SKM-1 treated with dmso at 0.1 percent for 144 hours (cell line): Measurements from ENCODE around the gene CACNB2.

Experiments used
- DNase-seq: peaks from one replicate; lab custom pipeline; 2025; ENCODE audit not compliant: unreplicated experiment; lab: John Stamatoyannopoulos, UW

CACNB2 gene

DNA sequence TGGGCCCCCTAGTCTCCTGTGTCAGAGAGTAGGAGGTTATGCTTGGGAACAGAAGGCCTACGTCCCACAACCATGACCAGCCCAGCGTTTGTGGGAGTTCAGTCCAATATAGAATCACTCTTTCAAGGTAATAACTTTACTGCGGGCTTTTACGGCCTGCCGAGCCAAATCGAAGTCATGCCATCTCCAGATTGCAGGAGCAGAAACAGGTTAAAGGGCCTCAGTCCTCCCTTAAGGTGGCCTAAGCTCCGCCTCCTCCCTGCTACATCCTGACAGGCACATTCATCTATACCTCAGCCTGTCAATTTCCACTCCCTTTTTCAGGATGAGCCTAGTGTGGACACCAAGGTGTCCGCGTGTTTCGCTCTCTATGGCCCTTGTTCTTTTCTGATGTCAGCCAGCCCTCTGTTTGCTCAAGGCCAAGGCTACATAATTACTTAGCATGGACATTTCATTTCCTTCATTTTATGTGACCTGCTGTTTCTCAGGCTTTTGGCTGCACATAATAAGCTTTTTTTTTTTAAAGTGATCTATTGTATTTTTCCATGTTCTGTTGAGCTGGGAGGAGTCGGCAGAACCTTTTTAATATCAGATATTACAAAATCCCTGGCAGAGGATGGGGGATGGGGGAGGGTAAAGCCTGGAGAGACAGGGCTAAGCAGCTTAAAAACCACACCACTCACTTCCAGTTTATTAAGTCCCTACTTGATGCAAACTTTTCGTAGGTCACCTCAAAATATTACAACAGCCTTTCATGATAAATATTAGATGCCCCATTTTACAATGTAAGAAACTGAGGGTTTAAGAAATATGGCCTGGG, 84.6 kb downstream of the CACNB2 start:
- DNase-seq = no peak

DNA sequence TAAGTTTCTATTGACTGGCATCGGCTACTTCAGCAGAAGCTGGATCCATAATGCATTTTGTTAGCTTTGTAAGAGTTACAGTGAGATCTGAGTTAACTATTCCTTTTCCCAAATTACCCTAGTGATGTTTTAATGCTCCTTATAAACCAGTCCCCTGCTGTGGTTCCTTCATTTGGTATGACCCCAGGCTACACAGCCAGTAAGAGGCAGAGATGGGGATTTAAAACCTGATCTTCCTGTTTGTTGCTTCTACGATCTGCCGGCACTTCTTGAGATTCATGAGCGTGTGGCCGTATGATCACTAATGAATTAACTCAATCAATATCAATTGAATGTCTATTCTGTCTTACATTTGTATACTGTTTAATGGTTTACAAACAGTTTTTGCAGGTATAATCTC, 86.1 kb downstream of the CACNB2 start:
- no peak for DNase-seq

GRCh38 chr10:18229826-18230225, 89.6 kb downstream of the CACNB2 start:
- no peak for DNase-seq

DNA sequence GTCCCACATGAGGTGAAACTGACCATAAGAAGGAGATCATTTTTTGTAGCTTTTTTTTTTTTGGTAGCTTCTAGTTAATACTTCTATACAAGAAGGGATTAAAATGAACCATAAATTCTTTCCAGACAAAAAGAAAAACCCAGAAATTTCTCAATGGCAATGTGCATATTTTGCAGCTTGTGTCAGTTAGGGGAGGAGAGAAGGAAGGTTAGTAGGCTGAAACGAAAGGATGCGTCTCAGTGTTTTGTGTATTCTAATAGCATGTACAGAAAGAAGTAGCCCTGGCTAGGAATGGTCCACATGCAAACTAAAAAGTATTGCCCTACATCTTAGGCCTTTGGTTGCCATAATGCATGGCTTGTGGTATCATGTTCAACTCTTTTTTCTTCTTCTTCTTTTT, 90.6 kb downstream of the CACNB2 start:
- DNase-seq = no peak

DNA sequence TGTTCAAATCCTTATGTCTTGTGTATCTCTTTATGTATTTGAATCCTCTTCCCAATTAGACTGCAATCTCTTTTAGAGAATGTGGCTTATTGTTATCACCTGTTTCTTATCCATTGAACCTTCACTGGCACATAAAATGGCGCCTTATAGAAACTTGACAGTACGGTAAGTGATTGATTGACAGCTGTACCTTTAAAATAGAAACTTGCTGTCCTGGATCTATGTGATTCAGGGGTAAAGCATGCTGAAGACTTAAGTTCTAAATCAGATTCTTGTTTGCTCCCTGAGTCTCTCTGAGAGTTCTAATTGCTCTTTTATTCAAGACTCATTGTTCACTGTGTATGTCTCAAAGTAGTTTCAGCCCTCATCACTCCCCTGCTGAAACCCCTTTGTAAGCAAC, 91.3 kb downstream of the CACNB2 start:
- DNase-seq = no peak

DNA sequence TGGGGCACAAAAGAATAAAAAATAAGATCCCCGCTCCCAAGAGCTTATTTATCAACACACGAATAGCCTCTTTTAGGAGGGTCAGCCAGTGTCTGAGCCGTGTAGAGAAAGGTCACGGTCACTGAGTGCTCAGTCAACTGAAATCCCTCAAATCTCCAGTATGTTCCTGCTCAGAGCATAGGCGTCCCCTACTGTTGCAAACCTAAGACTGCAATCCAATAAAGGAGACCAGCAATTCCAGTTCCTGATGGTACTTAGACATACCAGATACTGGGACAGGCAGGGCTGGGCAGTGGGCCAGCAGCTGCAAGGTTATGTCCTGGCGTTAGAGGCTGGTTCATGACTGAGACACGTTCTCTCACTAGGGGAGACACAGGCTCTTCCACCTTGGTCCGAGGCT, 93.6 kb downstream of the CACNB2 start:
- DNase-seq = peak; percentile 4

DNA sequence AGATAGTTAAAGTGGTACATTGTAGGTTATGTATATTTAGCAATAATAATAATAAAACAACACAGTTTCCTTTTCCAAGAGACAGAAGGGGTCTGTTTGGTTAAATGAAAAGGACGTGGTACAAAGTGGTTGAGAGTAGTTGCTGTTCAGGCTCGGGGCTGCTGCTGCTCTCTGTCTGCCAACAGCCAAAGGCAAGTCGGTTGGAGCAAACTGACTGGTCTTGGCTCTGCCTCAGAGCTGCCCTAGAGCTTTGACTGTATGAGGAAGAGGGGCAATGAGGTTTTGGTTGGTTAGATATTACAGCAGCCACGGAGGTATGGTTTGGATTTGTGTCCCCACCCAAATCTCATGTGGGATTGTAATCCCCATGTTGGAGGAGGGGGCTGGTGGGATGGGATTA, 95.3 kb downstream of the CACNB2 start:
- DNase-seq = no peak

DNA sequence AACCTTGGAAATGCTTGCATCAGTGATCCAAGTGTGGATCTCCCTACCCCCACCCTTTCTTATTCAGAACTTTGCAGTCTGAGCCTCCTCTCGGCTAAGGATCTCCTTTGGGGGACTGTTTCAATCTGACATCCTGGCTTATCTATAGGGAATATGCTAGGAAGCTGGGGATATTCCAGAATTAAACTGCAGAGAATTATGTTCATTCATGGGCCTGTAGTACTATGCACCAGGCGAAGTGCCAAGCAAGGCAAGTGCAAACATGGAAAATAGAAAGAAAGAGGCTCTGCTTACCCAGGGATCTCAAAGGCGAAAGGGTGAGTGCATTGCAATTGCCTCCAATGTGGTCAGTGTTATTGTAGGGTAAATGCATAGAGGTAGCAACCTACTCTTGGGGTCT, 96.5 kb downstream of the CACNB2 start:
- no peak for DNase-seq

DNA sequence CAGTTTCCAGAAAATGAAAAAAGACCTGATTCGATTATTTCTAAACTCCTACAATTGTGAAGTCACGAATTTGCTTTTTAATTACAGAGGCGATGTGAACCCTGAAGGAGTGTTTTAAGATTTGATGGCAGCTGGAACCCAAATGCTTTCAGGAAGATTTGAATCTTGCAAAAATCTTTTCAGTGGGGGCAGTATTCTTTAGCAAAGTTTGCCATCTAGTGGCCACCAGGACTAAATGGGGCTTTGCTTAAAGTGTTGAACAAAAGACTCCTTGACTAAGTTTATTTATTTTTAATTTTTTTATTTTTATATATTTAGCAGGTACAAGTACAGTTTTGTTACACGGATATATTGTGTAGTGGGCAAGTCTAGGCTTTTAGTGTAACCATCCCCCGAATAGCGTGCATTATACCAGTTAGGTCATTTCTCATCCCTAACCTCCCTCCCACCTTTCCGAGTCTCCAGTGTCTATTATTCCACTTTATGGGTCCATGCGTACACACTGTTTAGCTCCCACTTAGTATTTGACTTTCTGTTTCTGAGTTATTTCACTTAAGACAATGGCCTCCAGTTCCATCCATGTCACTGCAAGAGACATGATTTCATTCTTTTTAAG, 98.8 kb downstream of the CACNB2 start:
- DNase-seq = peak; percentile 1

- DNase-seq = peak; percentile 22
Measured at GRCh38 chr10:18240185-18240882, 100.1 kb downstream of the CACNB2 start.

- DNase-seq = no peak
Measured at GRCh38 chr10:18246967-18247366, 106.7 kb downstream of the CACNB2 start.

DNA sequence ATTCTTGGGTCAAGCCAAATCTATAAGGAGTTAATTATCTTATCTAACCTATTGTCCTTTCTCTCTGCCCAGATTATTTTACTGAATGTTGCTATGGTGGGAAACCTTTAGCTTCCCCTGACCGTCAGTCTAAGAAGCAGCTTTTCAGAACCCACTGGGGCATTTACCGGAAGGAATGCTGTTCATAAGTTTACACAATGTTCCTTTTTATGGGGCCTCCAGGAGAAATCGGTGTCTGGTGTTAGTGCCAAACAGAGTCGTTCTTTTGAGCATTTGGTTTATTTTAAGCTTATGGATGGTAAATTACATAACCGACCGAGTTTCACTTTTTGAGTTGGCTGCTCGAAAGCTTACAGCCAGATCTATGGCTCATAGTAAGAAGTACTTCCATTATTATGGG, 111.9 kb downstream of the CACNB2 start:
- DNase-seq = no peak

DNA sequence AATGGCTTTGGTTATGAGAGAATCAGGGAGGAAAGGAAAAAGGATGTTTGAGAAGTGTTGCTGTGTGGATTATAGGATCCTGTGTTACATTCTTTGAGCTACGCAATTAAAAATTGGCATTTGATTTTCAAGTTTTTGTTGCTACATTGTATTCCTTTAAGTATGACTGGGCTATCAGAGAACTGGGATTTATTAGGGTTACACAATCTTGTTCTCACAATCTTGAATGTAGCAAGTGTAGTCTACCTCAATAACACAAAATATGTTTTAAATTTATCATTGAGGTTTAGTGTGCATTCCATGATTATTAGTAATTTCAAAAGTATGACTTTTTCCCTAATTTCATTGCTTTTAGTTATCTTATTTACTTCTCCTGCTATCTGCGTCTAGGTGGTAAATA, 113.9 kb downstream of the CACNB2 start:
- no peak for DNase-seq

DNA sequence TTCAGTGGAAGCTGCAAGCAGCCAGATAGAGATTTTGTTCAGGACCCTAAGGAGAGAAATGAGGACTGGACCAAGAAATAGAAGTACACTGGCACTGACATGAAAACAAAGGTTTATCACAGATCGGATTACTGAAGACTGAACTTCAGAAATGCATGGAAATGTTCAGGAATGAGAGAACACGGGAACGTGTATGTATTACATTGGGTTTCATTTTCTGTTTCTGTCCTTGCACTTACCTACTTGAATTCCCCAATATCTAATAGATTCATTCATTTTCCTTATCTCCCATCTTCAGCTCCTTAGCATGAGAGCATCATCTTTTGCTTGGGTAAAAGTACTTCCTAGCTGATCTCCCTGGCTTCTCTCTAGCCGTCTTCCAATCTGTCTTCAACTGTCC, 114.5 kb downstream of the CACNB2 start:
- no peak for DNase-seq

DNA sequence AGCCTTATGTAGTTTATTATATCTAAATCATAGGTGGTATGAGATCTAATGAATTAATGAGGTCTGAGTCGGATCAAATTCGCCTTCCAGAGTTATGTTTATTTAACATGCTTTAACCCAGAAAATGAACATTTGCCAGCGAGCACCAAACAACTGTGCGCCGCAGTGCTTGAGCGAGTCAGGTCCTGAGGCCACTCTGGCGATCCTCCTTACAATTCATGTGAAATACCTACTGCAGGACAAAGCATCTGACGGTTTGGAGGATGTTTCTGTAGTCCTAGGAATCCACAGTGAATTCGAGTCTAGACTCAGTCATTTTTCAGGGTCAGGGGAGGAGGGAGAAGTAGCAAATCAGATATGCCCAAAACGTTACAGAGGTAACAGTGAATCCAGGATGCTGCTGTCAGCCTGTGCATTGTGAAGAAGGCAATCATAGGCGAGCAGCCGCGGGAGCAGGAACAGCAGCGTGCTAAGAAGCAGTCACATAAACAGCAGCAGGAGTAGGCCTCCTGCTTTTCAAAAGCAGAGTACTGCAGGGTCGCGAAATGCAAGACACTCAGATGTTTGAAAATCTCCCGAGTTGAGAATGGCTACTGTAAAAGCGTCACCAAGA, 120.2 kb downstream of the CACNB2 start:
- DNase-seq = no peak

DNA sequence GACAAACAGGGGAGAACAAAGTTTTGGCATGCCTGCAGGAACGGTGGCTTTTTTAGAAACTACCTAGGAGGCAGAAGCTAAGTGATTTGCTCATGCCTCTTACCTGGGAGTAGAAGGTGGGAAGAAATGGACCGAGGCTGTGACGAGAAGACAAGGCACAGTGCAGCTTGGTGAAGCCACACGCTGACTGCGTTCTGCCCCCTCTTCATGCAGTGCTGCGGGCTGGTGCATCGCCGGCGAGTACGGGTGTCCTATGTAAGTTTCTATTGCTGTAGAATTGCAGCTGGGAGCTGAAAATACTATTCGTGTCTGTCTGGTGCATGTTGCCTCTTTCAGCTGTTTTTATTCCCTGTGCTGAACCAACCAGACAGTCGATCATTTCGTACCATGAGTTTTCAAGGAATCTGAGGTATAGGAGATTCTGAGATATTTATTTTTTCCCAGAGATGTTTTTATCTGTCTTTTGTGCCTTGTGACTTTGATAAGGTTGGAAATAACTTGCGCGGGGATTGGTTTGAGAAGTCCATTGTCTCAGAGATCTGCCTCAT, 120.9 kb downstream of the CACNB2 start:
- DNase-seq = no peak

DNA sequence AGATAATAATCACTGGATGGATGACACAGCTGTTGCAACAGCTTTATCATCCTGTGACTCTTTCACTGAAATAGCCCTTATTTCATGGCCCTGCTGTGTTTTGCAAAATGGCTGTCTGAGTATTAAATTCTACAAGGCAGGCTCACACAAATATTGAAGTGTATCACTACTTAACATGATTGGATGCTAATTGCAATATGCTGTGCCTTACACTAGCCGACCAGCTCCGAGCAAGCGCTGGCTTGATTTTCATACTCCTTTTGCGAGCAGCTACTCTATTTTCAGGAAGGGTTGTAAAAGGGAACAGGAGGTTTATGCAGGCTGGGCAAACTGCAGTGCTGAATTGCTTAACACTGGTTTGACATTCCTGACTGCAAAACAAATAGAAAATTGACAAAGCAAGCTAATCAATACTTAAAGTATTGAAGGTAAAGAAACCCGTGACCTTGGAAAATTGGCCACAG, 121.6 kb downstream of the CACNB2 start:
- no peak for DNase-seq

DNA sequence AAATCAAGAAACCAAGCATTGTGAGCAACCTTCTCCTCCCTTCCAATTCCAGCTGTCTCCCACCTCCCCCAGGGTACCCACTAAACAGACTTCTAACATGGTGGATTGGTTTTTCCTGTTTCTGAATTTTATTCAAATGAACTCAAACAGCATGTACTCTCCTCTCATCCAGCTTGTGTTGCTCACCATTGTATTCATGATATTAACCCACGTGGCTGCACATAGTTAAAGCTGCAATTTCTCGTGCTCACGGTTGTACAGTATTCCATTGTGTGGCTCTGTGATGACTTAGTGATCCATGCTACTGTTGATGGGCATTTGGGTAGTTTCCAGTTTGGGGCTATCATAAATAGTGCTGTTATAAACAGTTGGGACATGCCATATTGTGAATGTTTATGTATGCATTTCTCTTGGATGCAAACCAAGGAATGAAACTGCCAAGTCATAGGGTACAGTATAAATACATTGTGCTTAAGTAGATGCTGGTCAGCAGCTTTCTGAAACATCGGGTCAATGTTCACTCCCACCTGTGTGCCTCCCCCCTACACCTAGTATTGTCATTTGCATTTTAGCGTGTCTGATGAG, 124.3 kb downstream of the CACNB2 start:
- no peak for DNase-seq

GRCh38 chr10:18268005-18268404, 127.8 kb downstream of the CACNB2 start:
- no peak for DNase-seq

- DNase-seq = no peak
Measured at GRCh38 chr10:18271491-18271890, 131.3 kb downstream of the CACNB2 start.

DNA sequence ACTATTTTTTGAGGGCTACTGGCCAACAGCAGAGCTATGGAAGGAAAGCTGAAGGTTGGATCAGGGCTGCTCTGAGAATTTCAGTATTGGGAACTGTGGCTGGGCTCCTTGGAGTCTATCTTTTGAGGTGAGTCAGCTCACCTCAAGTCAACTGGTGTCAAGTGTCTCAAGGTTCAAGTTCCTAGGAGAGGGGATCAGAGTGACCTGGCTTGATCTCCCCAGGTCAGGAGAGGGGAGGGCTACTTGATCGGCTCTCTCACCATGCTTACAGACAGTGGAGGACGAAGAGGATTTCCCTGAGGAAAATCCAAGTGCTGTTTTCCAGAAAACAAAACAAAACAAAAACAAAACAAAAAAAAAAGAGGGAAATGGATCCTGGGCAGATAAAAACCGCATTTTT, 132.8 kb downstream of the CACNB2 start:
- no peak for DNase-seq
